CD8-positive, alpha-beta memory T cell (primary cell): ENCODE measurements around the gene TEKT5. TPM values are rescaled to one million over a fixed set of nuclear protein-coding genes. Genes with fewer than 3 reads are reported as not detected.
A peak's percentile ranks its signal among the peaks of the same experiment; 100 is the strongest.

Experiments
- CTCF ChIA-PET: fragments of 350-600 bp; sonication (Branson Sonifier 250); formaldehyde crosslinking; loops from one replicate; lab custom pipeline; 2021; ENCODE audit warnings: antibody characterized with exemption; lab: Charles Lee
- POLR2A ChIA-PET: fragments of 350-600 bp; sonication (Branson Sonifier 250); formaldehyde crosslinking; loops from one replicate; lab custom pipeline; 2021; ENCODE audit warnings: antibody characterized with exemption; lab: Charles Lee
- DNase-seq, 5 donors: peaks; one replicate each; pipeline versions ENCODE4 v3.0.0 to v3.0.0-alpha.2; 2020 to 2022; ENCODE audit warnings: mixed read lengths in 1 of 5
- H3K27ac ChIP-seq: one replicate; pipeline ENCODE4 v1.7.0; 2013; ENCODE audit warnings: low read depth, mild to moderate bottlenecking, low read length, moderate library complexity
- H3K27me3 ChIP-seq: 2 replicates; pipeline ENCODE4 v1.7.0; 2013; ENCODE audit warnings: low read length, mild to moderate bottlenecking; ENCODE audit not compliant: insufficient read depth, poor library complexity, severe bottlenecking
- H3K36me3 ChIP-seq: 2 replicates; pipeline ENCODE4 v1.7.0; 2013; ENCODE audit warnings: mild to moderate bottlenecking, low read length, moderate library complexity; ENCODE audit not compliant: insufficient read depth
- H3K4me1 ChIP-seq: 2 replicates; pipeline ENCODE4 v1.7.0; 2013; ENCODE audit warnings: mild to moderate bottlenecking, low read length, moderate library complexity; ENCODE audit not compliant: insufficient read depth
- H3K4me3 ChIP-seq: 2 replicates; pipeline ENCODE4 v1.7.0; 2013; ENCODE audit warnings: mild to moderate bottlenecking, low read length
- H3K9me3 ChIP-seq: 2 replicates; pipeline ENCODE4 v1.7.0; 2013; ENCODE audit warnings: mild to moderate bottlenecking, low read length
- H3K27ac Mint-ChIP-seq, 8 donors: one replicate each; pipeline ENCODE4 v1.8.0; 2020 to 2021; ENCODE audit warnings: mixed read lengths in 8 of 8, mild to moderate bottlenecking in 6 of 8, inconsistent platforms in 3 of 8, moderate library complexity in 3 of 8
- H3K27me3 Mint-ChIP-seq, 2 donors: one replicate each; pipeline ENCODE4 v1.8.0; 2020 to 2021; ENCODE audit warnings: mixed read lengths in 2 of 2, mild to moderate bottlenecking in 1 of 2, moderate library complexity in 1 of 2
- H3K36me3 Mint-ChIP-seq, 3 donors: one replicate each; pipeline ENCODE4 v1.8.0; 2020 to 2021; ENCODE audit warnings: mixed read lengths in 3 of 3, inconsistent platforms in 1 of 3, mild to moderate bottlenecking in 1 of 3
- H3K4me1 Mint-ChIP-seq, 3 donors: one replicate each; pipeline ENCODE4 v1.8.0; 2020 to 2021; ENCODE audit warnings: mixed read lengths in 3 of 3, inconsistent platforms in 1 of 3, mild to moderate bottlenecking in 1 of 3
- H3K4me3 Mint-ChIP-seq, 7 donors: one replicate each; pipeline ENCODE4 v1.8.0; 2020 to 2021; ENCODE audit warnings: mixed read lengths in 7 of 7, mild to moderate bottlenecking in 6 of 7, moderate library complexity in 4 of 7, inconsistent platforms in 2 of 7
- H3K9me3 Mint-ChIP-seq, 5 donors: one replicate each; pipeline ENCODE4 v1.8.0; 2020 to 2022; ENCODE audit warnings: mixed read lengths in 5 of 5, mild to moderate bottlenecking in 3 of 5, moderate library complexity in 2 of 5, inconsistent platforms in 1 of 5
- polyA plus RNA-seq: library from polyadenylated mRNA; unstranded; fragments of 300-500 nt; fragmentation: Illumina TruSeq; gene quantifications from one replicate; pipeline ENCODE4 v1.2.3, GENCODE V29; 2021
- total RNA-seq, 2 experiments: library from RNA; stranded (reverse); gene quantifications; one replicate each; pipeline ENCODE4 v1.2.3, GENCODE V29; 2021

The TEKT5 gene
- total and polyA plus RNA-seq, 3 experiments from 2014 or later: not detected

- Mint-ChIP-seq H3K36me3 (no peaks in the 10 kb centered on the region), H3K9me3 (no peaks in the 10 kb centered on the region), H3K4me3 (no peak overlapping the region), H3K4me1 (no peaks in the 10 kb centered on the region), H3K27ac (peak overlapping the region in 1 of 8 donors; percentile 1), H3K27me3 (peaks cover 1 to 5% of the 10 kb centered on the region in 2 donors)
- Histone ChIP-seq H3K27ac (no peak overlapping the region), H3K36me3 (no peaks in the 10 kb centered on the region), H3K27me3 (no peaks in the 10 kb centered on the region), H3K9me3 (no peaks in the 10 kb centered on the region), H3K4me3 (no peak overlapping the region), H3K4me1 (no peaks in the 10 kb centered on the region)
- POLR2A ChIA-PET: no interaction called here
- no peak for DNase-seq
- CTCF ChIA-PET: no interaction called here
Observed at GRCh38 chr16:10671729-10672128, 23.0 kb downstream of the TEKT5 start.

- H3K4me3 Mint-ChIP-seq: no peak overlapping the region
- Histone ChIP-seq H3K4me1 (no peaks in the 10 kb centered on the region), H3K9me3 (no peaks in the 10 kb centered on the region), H3K27ac (no peak overlapping the region), H3K4me3 (no peak overlapping the region), H3K27me3 (no peaks in the 10 kb centered on the region), H3K36me3 (no peaks in the 10 kb centered on the region)
- no peak overlapping the region for H3K27ac Mint-ChIP-seq
- H3K36me3 Mint-ChIP-seq: no peaks in the 10 kb centered on the region
- ChIA-PET POLR2A (no interaction called here), CTCF (no interaction called here)
- no peaks in the 10 kb centered on the region for H3K4me1 Mint-ChIP-seq
- H3K27me3 Mint-ChIP-seq: peaks cover 5 to 10% of the 10 kb centered on the region in 2 donors
- no peaks in the 10 kb centered on the region for H3K9me3 Mint-ChIP-seq
- no peak for DNase-seq
Observed at GRCh38 chr16:10669791-10670190, 24.9 kb downstream of the TEKT5 start.

GRCh38 chr16:10668322-10669045, 26.2 kb downstream of the TEKT5 start:
- POLR2A ChIA-PET: no interaction called here
- Mint-ChIP-seq H3K27ac (no peak overlapping the region), H3K27me3 (peaks cover 2 to 14% of the 10 kb centered on the region in 2 donors), H3K36me3 (no peaks in the 10 kb centered on the region), H3K4me3 (no peak overlapping the region), H3K4me1 (no peaks in the 10 kb centered on the region), H3K9me3 (no peaks in the 10 kb centered on the region)
- Histone ChIP-seq H3K27me3 (no peaks in the 10 kb centered on the region), H3K36me3 (no peaks in the 10 kb centered on the region), H3K4me3 (no peak overlapping the region), H3K4me1 (no peaks in the 10 kb centered on the region), H3K27ac (no peak overlapping the region), H3K9me3 (no peaks in the 10 kb centered on the region)
- CTCF ChIA-PET: no interaction called here
- DNase-seq: no peak

- no peaks in the 10 kb centered on the region for H3K9me3 ChIP-seq
- no peaks in the 10 kb centered on the region for H3K4me1 ChIP-seq
- no peaks in the 10 kb centered on the region for H3K36me3 Mint-ChIP-seq
- POLR2A ChIA-PET: no interaction called here
- no peak overlapping the region for H3K27ac ChIP-seq
- CTCF ChIA-PET: no interaction called here
- H3K4me3 Mint-ChIP-seq: no peak overlapping the region
- no peaks in the 10 kb centered on the region for H3K36me3 ChIP-seq
- no peak overlapping the region for H3K4me3 ChIP-seq
- no peaks in the 10 kb centered on the region for H3K4me1 Mint-ChIP-seq
- no peaks in the 10 kb centered on the region for H3K9me3 Mint-ChIP-seq
- H3K27me3 ChIP-seq: no peaks in the 10 kb centered on the region
- DNase-seq: no peak
- peaks cover 0 to 23% of the 10 kb centered on the region in 2 donors for H3K27me3 Mint-ChIP-seq
- H3K27ac Mint-ChIP-seq: no peak overlapping the region
Observed at GRCh38 chr16:10667239-10667638, 27.5 kb downstream of the TEKT5 start.

GRCh38 chr16:10666291-10666690, 28.4 kb downstream of the TEKT5 start:
- Histone ChIP-seq H3K27ac (no peak overlapping the region), H3K9me3 (no peaks in the 10 kb centered on the region), H3K4me3 (no peak overlapping the region), H3K27me3 (no peaks in the 10 kb centered on the region), H3K36me3 (no peaks in the 10 kb centered on the region), H3K4me1 (no peaks in the 10 kb centered on the region)
- H3K27me3 Mint-ChIP-seq: peaks cover 0 to 29% of the 10 kb centered on the region in 2 donors
- POLR2A ChIA-PET: no interaction called here
- no peaks in the 10 kb centered on the region for H3K9me3 Mint-ChIP-seq
- H3K4me1 Mint-ChIP-seq: no peaks in the 10 kb centered on the region
- no peak overlapping the region for H3K4me3 Mint-ChIP-seq
- no peaks in the 10 kb centered on the region for H3K36me3 Mint-ChIP-seq
- CTCF ChIA-PET: no interaction called here
- H3K27ac Mint-ChIP-seq: no peak overlapping the region
- DNase-seq: no peak

GRCh38 chr16:10665166-10665565, 29.6 kb downstream of the TEKT5 start:
- Histone ChIP-seq H3K27me3 (no peaks in the 10 kb centered on the region), H3K27ac (no peak overlapping the region), H3K36me3 (no peaks in the 10 kb centered on the region), H3K4me3 (no peak overlapping the region), H3K9me3 (no peaks in the 10 kb centered on the region), H3K4me1 (no peaks in the 10 kb centered on the region)
- POLR2A ChIA-PET: no interaction called here
- Mint-ChIP-seq H3K9me3 (no peaks in the 10 kb centered on the region), H3K27me3 (peaks cover 0 to 30% of the 10 kb centered on the region in 2 donors), H3K4me1 (no peaks in the 10 kb centered on the region), H3K36me3 (no peaks in the 10 kb centered on the region), H3K27ac (no peak overlapping the region), H3K4me3 (no peak overlapping the region)
- CTCF ChIA-PET: no interaction called here
- no peak for DNase-seq

GRCh38 chr16:10664720-10665126, 30.0 kb downstream of the TEKT5 start:
- CTCF ChIA-PET: no interaction called here
- no peak overlapping the region for H3K4me3 ChIP-seq

GRCh38 chr16:10663744-10664143, 31.0 kb downstream of the TEKT5 start:
- Mint-ChIP-seq H3K4me1 (no peaks in the 10 kb centered on the region), H3K36me3 (no peaks in the 10 kb centered on the region), H3K27ac (no peak overlapping the region), H3K27me3 (peaks cover 0 to 35% of the 10 kb centered on the region in 2 donors), H3K9me3 (no peaks in the 10 kb centered on the region), H3K4me3 (no peak overlapping the region)
- CTCF ChIA-PET: no interaction called here
- H3K9me3 ChIP-seq: no peaks in the 10 kb centered on the region
- H3K27ac ChIP-seq: no peak overlapping the region
- no peaks in the 10 kb centered on the region for H3K4me1 ChIP-seq
- no peaks in the 10 kb centered on the region for H3K36me3 ChIP-seq
- no peak for DNase-seq
- POLR2A ChIA-PET: no interaction called here
- no peaks in the 10 kb centered on the region for H3K27me3 ChIP-seq
- no peak overlapping the region for H3K4me3 ChIP-seq

More at GRCh38 chr16:10664720-10665126, 30.0 kb downstream of the TEKT5 start:
- H3K27me3 Mint-ChIP-seq: peaks cover 0 to 31% of the 10 kb centered on the region in 2 donors
- no peak overlapping the region for H3K4me3 Mint-ChIP-seq
- H3K36me3 Mint-ChIP-seq: no peaks in the 10 kb centered on the region
- POLR2A ChIA-PET: no interaction called here
- H3K4me1 Mint-ChIP-seq: no peaks in the 10 kb centered on the region
- H3K36me3 ChIP-seq: no peaks in the 10 kb centered on the region
- H3K4me1 ChIP-seq: no peaks in the 10 kb centered on the region
- H3K9me3 ChIP-seq: no peaks in the 10 kb centered on the region
- no peak for DNase-seq
- no peak overlapping the region for H3K27ac ChIP-seq
- H3K9me3 Mint-ChIP-seq: no peaks in the 10 kb centered on the region
- H3K27ac Mint-ChIP-seq: peak overlapping the region in 1 of 8 donors; percentile 73
- no peaks in the 10 kb centered on the region for H3K27me3 ChIP-seq
